SU-DHL-6 (cell line): ENCODE data around the gene SH3BP2.

ENCODE experiments used
- EZH2phosphoT487 ChIP-seq: fragments of 200-600 bp; sonication (generic), shearing (Covaris generic); conservative IDR thresholded peaks from 2 replicates; pipeline ENCODE4 v1.6.1; 2018; ENCODE audit warnings: mild to moderate bottlenecking, antibody characterized with exemption, low read length, moderate library complexity, mixed read lengths
- TF ChIP-seq, protein P1 (sequence below): fragments of 200-600 bp; sonication (generic); IDR thresholded peaks from one replicate; pipeline ENCODE4 v1.5.1; 2017; ENCODE audit warnings: antibody characterized with exemption, mild to moderate bottlenecking, low read length, moderate library complexity; ENCODE audit not compliant: insufficient read depth, poor library complexity, severe bottlenecking

DNA sequence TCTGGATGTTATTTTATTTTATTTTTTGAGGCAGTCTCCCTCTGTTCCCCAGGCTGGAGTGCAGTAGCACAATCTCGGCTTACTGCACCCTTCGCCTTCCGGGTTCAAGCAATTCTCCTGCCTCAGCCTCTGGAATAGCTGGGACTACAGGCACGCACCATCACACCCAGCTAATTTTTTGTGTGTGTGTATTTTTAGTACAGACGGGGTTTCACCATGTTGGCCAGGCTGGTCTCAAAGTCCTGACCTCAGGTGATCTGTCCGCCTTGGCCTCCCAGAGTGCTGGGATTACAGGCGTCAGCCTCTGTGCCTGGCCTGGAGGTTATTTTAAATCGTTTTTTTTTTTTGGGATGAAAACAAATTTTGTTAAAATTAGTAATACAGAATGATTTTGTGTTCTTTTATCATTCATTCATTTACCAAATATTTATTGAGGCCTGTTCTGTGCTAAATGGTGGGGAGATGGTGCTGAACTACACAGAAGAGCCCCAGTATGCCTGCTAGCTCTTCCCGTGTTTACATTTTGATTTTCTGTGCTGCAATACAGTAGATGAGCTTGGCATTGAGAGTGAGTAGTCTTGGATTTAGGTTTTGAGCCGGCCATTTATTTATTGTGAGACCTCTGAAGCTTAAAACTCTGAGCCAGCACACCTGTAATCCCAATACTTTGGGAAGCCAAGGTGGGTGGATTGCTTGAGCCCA lies 73.4 kb downstream of the SH3BP2 start:
- TF ChIP-seq, protein P1, sequence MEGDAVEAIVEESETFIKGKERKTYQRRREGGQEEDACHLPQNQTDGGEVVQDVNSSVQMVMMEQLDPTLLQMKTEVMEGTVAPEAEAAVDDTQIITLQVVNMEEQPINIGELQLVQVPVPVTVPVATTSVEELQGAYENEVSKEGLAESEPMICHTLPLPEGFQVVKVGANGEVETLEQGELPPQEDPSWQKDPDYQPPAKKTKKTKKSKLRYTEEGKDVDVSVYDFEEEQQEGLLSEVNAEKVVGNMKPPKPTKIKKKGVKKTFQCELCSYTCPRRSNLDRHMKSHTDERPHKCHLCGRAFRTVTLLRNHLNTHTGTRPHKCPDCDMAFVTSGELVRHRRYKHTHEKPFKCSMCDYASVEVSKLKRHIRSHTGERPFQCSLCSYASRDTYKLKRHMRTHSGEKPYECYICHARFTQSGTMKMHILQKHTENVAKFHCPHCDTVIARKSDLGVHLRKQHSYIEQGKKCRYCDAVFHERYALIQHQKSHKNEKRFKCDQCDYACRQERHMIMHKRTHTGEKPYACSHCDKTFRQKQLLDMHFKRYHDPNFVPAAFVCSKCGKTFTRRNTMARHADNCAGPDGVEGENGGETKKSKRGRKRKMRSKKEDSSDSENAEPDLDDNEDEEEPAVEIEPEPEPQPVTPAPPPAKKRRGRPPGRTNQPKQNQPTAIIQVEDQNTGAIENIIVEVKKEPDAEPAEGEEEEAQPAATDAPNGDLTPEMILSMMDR = no peak
- no peak for TF ChIP-seq EZH2phosphoT487
